CD14-positive monocyte (primary cell): Measurements from ENCODE around the gene TMEM234. TPM values are rescaled to one million over a fixed set of nuclear protein-coding genes. Genes with fewer than 3 reads are reported as not detected.

Experiments used
- DNase-seq, 3 donors: peaks; one replicate each; pipeline ENCODE4 v3.0.0-alpha.2; 2011 to 2022
- H2AFZ ChIP-seq: 2 replicates; pipeline ENCODE4 v1.6.0; 2012; ENCODE audit warnings: mild to moderate bottlenecking, low read depth, low read length, inconsistent platforms; ENCODE audit not compliant: insufficient read depth, poor library complexity, severe bottlenecking
- H3K27ac ChIP-seq, 2 donors: 1 replicate in 1 of 2; 2 replicates in 1 of 2; pipeline ENCODE4 v1.5.1; 2012 to 2013; ENCODE audit warnings: low read length in 2 of 2, control low read depth in 1 of 2, inconsistent platforms in 1 of 2, low read depth in 1 of 2, mild to moderate bottlenecking in 1 of 2
- H3K27me3 ChIP-seq, 2 donors: one replicate each; pipeline versions ENCODE4 v1.6.0 to v1.6.1; 2011 to 2013; ENCODE audit warnings: low read length in 2 of 2; ENCODE audit not compliant: control insufficient read depth in 2 of 2, insufficient read depth in 2 of 2
- H3K36me3 ChIP-seq, 2 donors: replicated peaks in 1 of 2; 1 replicate in 1 of 2; 2 replicates in 1 of 2; pipeline versions ENCODE4 v1.5.1 to v1.6.1; 2012 to 2013; ENCODE audit warnings: low read length in 2 of 2, control low read depth in 1 of 2, inconsistent platforms in 1 of 2, mild to moderate bottlenecking in 1 of 2; ENCODE audit not compliant: insufficient read depth in 2 of 2, control insufficient read depth in 1 of 2
- H3K4me1 ChIP-seq, 2 donors: 1 replicate in 1 of 2; 2 replicates in 1 of 2; pipeline versions ENCODE4 v1.5.1 to v1.6.1; 2012 to 2013; ENCODE audit warnings: low read length in 2 of 2, control low read depth in 1 of 2, inconsistent platforms in 1 of 2, mild to moderate bottlenecking in 1 of 2, moderate library complexity in 1 of 2; ENCODE audit not compliant: insufficient read depth in 2 of 2, control insufficient read depth in 1 of 2
- H3K4me2 ChIP-seq: replicated peaks from 2 replicates; pipeline ENCODE3; 2012; ENCODE audit warnings: low read length, moderate library complexity, mild to moderate bottlenecking; ENCODE audit not compliant: poor library complexity, severe bottlenecking; ENCODE audit errors: extremely low read depth
- H3K4me3 ChIP-seq, 3 experiments: fragments of 200-600 bp in 1 of 3; sonication (generic) in 1 of 3; replicated peaks in 1 of 3; 1 replicate in 2 of 3; 2 replicates in 1 of 3; pipeline ENCODE4 v1.5.1; 2011 to 2013; ENCODE audit warnings: low read length in 3 of 3, mild to moderate bottlenecking in 3 of 3, control low read depth in 2 of 3, low read depth in 2 of 3, inconsistent platforms in 1 of 3, moderate library complexity in 1 of 3
- H3K79me2 ChIP-seq: 2 replicates; pipeline ENCODE4 v1.6.0; 2012; ENCODE audit warnings: mild to moderate bottlenecking, control low read depth, inconsistent platforms, low read length, moderate library complexity; ENCODE audit not compliant: insufficient read depth
- H3K9ac ChIP-seq: 2 replicates; pipeline ENCODE4 v1.6.0; 2017; ENCODE audit warnings: low read length, mild to moderate bottlenecking; ENCODE audit not compliant: insufficient read depth, poor library complexity, severe bottlenecking
- H3K9me3 ChIP-seq, 2 donors: replicated peaks in 1 of 2; 1 replicate in 1 of 2; 2 replicates in 1 of 2; pipeline versions ENCODE4 v1.5.1 to v1.6.1; 2012 to 2013; ENCODE audit warnings: low read length in 2 of 2, control low read depth in 1 of 2; ENCODE audit not compliant: control insufficient read depth in 1 of 2, insufficient read depth in 1 of 2
- H4K20me1 ChIP-seq: 2 replicates; pipeline ENCODE4 v1.6.0; 2012; ENCODE audit warnings: mild to moderate bottlenecking, low read length, control low read depth, moderate library complexity; ENCODE audit not compliant: insufficient read depth
- H3K27ac Mint-ChIP-seq, 7 donors: one replicate each; pipeline ENCODE4 v1.8.0; 2020; ENCODE audit warnings: mild to moderate bottlenecking in 7 of 7, mixed read lengths in 7 of 7, moderate library complexity in 6 of 7, inconsistent platforms in 2 of 7
- H3K27me3 Mint-ChIP-seq, 3 donors: one replicate each; pipeline ENCODE4 v1.8.0; 2021 to 2022; ENCODE audit warnings: low read depth in 3 of 3, mild to moderate bottlenecking in 3 of 3, mixed read lengths in 3 of 3, moderate library complexity in 3 of 3, inconsistent platforms in 1 of 3
- H3K36me3 Mint-ChIP-seq, 2 donors: one replicate each; pipeline ENCODE4 v1.8.0; 2020; ENCODE audit warnings: mixed read lengths in 2 of 2, inconsistent platforms in 1 of 2, mild to moderate bottlenecking in 1 of 2
- H3K4me1 Mint-ChIP-seq: one replicate; pipeline ENCODE4 v1.8.0; 2020; ENCODE audit warnings: mild to moderate bottlenecking, mixed read lengths
- H3K4me3 Mint-ChIP-seq, 2 donors: one replicate each; pipeline ENCODE4 v1.8.0; 2020; ENCODE audit warnings: mild to moderate bottlenecking in 2 of 2, mixed read lengths in 2 of 2, moderate library complexity in 1 of 2
- H3K9me3 Mint-ChIP-seq, 7 donors: one replicate each; pipeline ENCODE4 v1.8.0; 2020 to 2022; ENCODE audit warnings: mixed read lengths in 7 of 7, mild to moderate bottlenecking in 6 of 7, moderate library complexity in 6 of 7, inconsistent platforms in 2 of 7
- CTCF ChIP-seq: fragments of 200-600 bp; IDR thresholded peaks from one replicate; pipeline ENCODE4 v1.8.0; 2022; ENCODE audit warnings: antibody characterized with exemption, mild to moderate bottlenecking
- WGBS: methylation state at CpG from one replicate; pipeline ENCODE4 v1.1.5; 2013; ENCODE audit warnings: missing lambda C conversion rate; ENCODE audit not compliant: insufficient coverage; 5-methylcytosine and 5-hydroxymethylcytosine counted together
- intact Hi-C, 2 donors: fragments of 100-400 bp; cut with micrococcal nuclease; formaldehyde crosslinking; loops; one replicate each; pipeline versions ENCODE4 v1.15.0 to v1.15.1; 2023
- polyA plus RNA-seq, 3 donors: library from polyadenylated mRNA; depleted of rRNA in 1 of 3; unstranded in 2 of 3; stranded (reverse) in 1 of 3; fragments of 300-500 nt in 2 of 3; fragments of >200 nt in 1 of 3; fragmentation: Illumina TruSeq in 2 of 3; gene quantifications; 1 replicate in 2 of 3; 2 replicates in 1 of 3; pipeline ENCODE4 v1.2.3, GENCODE V29; 2012 to 2021

Gene TMEM234
- polyA plus RNA-seq, 3 donors, result 12.8 to 22.0 (median 14.5) TPM

- TF ChIP-seq CTCF, result no peak
- H3K36me3 ChIP-seq, result peaks cover 65 to 76% of the 10 kb centered on the region in 2 donors
- H3K36me3 Mint-ChIP-seq, result peaks cover 55 to 85% of the 10 kb centered on the region in 2 donors
Observed at GRCh38 chr1:32184650-32185049, 37.5 kb downstream of the TMEM234 start.

GRCh38 chr1:32182060-32182459 lies 40.1 kb downstream of the TMEM234 start:
- DNase-seq, result no peak
- H3K4me3 Mint-ChIP-seq, result no peak overlapping the region
- peak overlapping the region in 4 of 7 donors; percentile 42 to 54 (median 50) for H3K27ac Mint-ChIP-seq
- Histone ChIP-seq H3K27ac (peak overlapping the region in 1 of 2 donors; percentile 55), H3K36me3 (peaks cover 40 to 50% of the 10 kb centered on the region in 2 donors), H3K79me2 (peaks cover 61% of the 10 kb centered on the region), H3K9ac (no peak overlapping the region), H3K9me3 (no peaks in the 10 kb centered on the region), H4K20me1 (peaks cover 39% of the 10 kb centered on the region), H3K4me2 (no peak overlapping the region), H3K4me3 (no peak overlapping the region), H3K27me3 (no peaks in the 10 kb centered on the region), H2AFZ (no peak overlapping the region), H3K4me1 (peaks cover 35 to 41% of the 10 kb centered on the region in 2 donors)
- no peaks in the 10 kb centered on the region for H3K9me3 Mint-ChIP-seq
- intact Hi-C loops, result loop anchor here in 1 of 2 donors (10.0 kb wide), 1 partner anchor 113 kb away; the partner anchor contains the start of gene HDAC1
- H3K36me3 Mint-ChIP-seq, result peaks cover 30 to 60% of the 10 kb centered on the region in 2 donors
- H3K27me3 Mint-ChIP-seq, result peaks cover 0 to 2% (median 0%) of the 10 kb centered on the region in 3 donors
- TF ChIP-seq CTCF, result no peak
- H3K4me1 Mint-ChIP-seq, result peaks cover 54% of the 10 kb centered on the region
- WGBS, result 78% methylated on average over 4 of the region's 6 CpGs

More at GRCh38 chr1:32184650-32185049, 37.5 kb downstream of the TMEM234 start:
- Mint-ChIP-seq H3K27ac (peak overlapping the region in 1 of 7 donors; percentile 58), H3K4me3 (no peak overlapping the region), H3K27me3 (peaks cover 0 to 2% (median 0%) of the 10 kb centered on the region in 3 donors), H3K4me1 (peaks cover 37% of the 10 kb centered on the region), H3K9me3 (no peaks in the 10 kb centered on the region)
- DNase-seq, result no peak
- no peaks in the 10 kb centered on the region for H3K9me3 ChIP-seq
- intact Hi-C loops, result loop anchor here in 1 of 2 donors (10.0 kb wide), 1 partner anchor 110 kb away; the partner anchor contains the start of gene HDAC1
- peak overlapping the region in 1 of 2 donors; percentile 21 for H3K27ac ChIP-seq
- no peak overlapping the region for H3K4me3 ChIP-seq
- no peak overlapping the region for H3K4me2 ChIP-seq
- peaks cover 50% of the 10 kb centered on the region for H4K20me1 ChIP-seq
- peaks cover 17 to 22% of the 10 kb centered on the region in 2 donors for H3K4me1 ChIP-seq
- no peak overlapping the region for H2AFZ ChIP-seq
- H3K27me3 ChIP-seq, result no peaks in the 10 kb centered on the region
- H3K79me2 ChIP-seq, result peaks cover 71% of the 10 kb centered on the region
- H3K9ac ChIP-seq, result no peak overlapping the region
